ENCODE measurements around the gene PHKA2. TPM values are rescaled to one million over a fixed set of nuclear protein-coding genes. Genes with fewer than 3 reads are reported as not detected.

The PHKA2 gene
- total and polyA plus RNA-seq, 2 of the 4 experiments (the other 2 are of a cell fraction): 10.0 to 21.5 TPM

DNA sequence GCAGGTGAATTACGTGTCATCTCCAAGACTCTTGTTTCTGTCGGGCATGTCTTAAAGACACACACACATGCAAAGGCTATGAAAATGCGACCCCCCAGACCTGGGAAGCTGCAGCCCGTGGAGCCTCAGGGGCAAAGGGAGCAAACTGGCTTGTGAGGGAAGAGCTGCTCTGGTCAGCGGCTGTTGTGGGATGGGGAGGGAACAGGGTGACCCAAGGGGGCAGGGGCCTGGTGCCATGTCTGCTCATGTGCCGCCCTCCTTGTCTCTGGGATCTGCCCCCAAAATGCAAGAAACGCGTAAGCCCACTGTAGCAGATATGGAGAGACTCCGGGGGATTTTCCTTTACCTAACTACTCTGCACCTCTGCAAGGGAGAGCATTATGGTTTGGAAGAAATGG is 92.4 kb downstream of the PHKA2 start:
- no peaks in the 10 kb centered on the region for H3K9me3 ChIP-seq (ENCODE audit: control insufficient read depth, insufficient read depth, low read length)
- peaks cover 5% of the 10 kb centered on the region; the same call in 1 of the 2 replicates for H3K4me1 ChIP-seq (ENCODE audit: control insufficient read depth, insufficient read depth, low read length)
- TF ChIP-seq RCOR1 (IDR thresholded peaks at IDR 0.05; ENCODE audit: insufficient replicate concordance, low read length) (no peak), CHD1 (IDR thresholded peaks at IDR 0.05; ENCODE audit: low read depth, low read length) (no peak), MAFK (IDR thresholded peaks at IDR 0.05; ENCODE audit: low read depth, low read length) (no peak), CTCF (conservative IDR thresholded peaks at IDR 0.05; ENCODE audit: low read depth, low read length) (no peak), RFX5 (IDR thresholded peaks at IDR 0.05; ENCODE audit: low read depth, low read length) (no peak), MXI1 (IDR thresholded peaks at IDR 0.05; ENCODE audit: borderline replicate concordance, low read depth, low read length) (no peak), RAD21 (IDR thresholded peaks at IDR 0.05; ENCODE audit: low read length) (no peak), BHLHE40 (IDR thresholded peaks at IDR 0.05; ENCODE audit: low read depth, low read length) (no peak), USF2 (IDR thresholded peaks at IDR 0.05; ENCODE audit: low read depth, low read length) (no peak), CEBPB (IDR thresholded peaks at IDR 0.05; ENCODE audit: low read depth, low read length) (no peak), NFE2L2 (IDR thresholded peaks at IDR 0.05; ENCODE audit: low read depth, low read length) (no peak)
- TF ChIP-seq, protein P1, sequence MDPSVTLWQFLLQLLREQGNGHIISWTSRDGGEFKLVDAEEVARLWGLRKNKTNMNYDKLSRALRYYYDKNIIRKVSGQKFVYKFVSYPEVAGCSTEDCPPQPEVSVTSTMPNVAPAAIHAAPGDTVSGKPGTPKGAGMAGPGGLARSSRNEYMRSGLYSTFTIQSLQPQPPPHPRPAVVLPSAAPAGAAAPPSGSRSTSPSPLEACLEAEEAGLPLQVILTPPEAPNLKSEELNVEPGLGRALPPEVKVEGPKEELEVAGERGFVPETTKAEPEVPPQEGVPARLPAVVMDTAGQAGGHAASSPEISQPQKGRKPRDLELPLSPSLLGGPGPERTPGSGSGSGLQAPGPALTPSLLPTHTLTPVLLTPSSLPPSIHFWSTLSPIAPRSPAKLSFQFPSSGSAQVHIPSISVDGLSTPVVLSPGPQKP (IDR thresholded peaks at IDR 0.05; ENCODE audit: borderline replicate concordance, low read depth, low read length): no peak
- H3K4me2 ChIP-seq (ENCODE audit: low read depth, low read length): no peak overlapping the region
- intact Hi-C loops (cut with micrococcal nuclease) (no loop called here), in situ Hi-C loops (cut with MboI; ENCODE audit: low sequenced_read_pairs) (loop anchor here (10.0 kb wide), 1 partner anchor 497 kb away; no protein-coding TSS in a partner anchor), dilution Hi-C loops (cut with HindIII; ENCODE audit: low sequenced_read_pairs, unreplicated experiment) (no loop called here)
- H3K9me1 ChIP-seq (ENCODE audit: insufficient read depth, low read length): no peaks in the 10 kb centered on the region
- ChIA-PET CTCF (no interaction called here), POLR2A (ENCODE audit: unreplicated experiment) (no interaction called here)
- no peak overlapping the region for H4K5ac ChIP-seq (ENCODE audit: low read depth, low read length)
- H2BK5ac ChIP-seq (ENCODE audit: low read depth, low read length, poor library complexity, severe bottlenecking): no peak overlapping the region
- H3K14ac ChIP-seq (replicated peaks; ENCODE audit: low read depth, low read length): no peak overlapping the region
- no peak overlapping the region for H2BK20ac ChIP-seq (ENCODE audit: low read depth, low read length)
- H3K27me3 ChIP-seq (ENCODE audit: control insufficient read depth, insufficient read depth, low read length): no peaks in the 10 kb centered on the region
- H4K8ac ChIP-seq (ENCODE audit: low read depth in 2 of 2, low read length in 2 of 2): no peak overlapping the region
- DNase-seq (no peak), ATAC-seq (ENCODE audit: low read depth) (no peak)
- no peak overlapping the region for H3K27ac ChIP-seq (ENCODE audit: insufficient read depth, low read length)
- no peak overlapping the region for H3K23ac ChIP-seq (ENCODE audit: low read depth, low read length)
- peaks cover 2% of the 10 kb centered on the region; the same call in 1 of the 2 replicates for H3K36me3 ChIP-seq (ENCODE audit: control insufficient read depth, insufficient read depth, low read length)
- no peak overlapping the region for H3K4me3 ChIP-seq (ENCODE audit: insufficient read depth, low read depth, low read length)
- H4K20me1 ChIP-seq (ENCODE audit: insufficient read depth, low read length): no peaks in the 10 kb centered on the region
- no peak overlapping the region for H3K4ac ChIP-seq (ENCODE audit: low read depth, low read length)
- H2BK15ac ChIP-seq (ENCODE audit: low read depth, low read length): no peak overlapping the region
- BruUV-seq (replicated peaks): no TSS peak
- H3K79me1 ChIP-seq (ENCODE audit: low read depth in 1 of 2, low read length in 2 of 2): no peaks in the 10 kb centered on the region
- no peak overlapping the region for H2AK9ac ChIP-seq (replicated peaks; ENCODE audit: low read depth, low read length, poor library complexity)
- H3K9ac ChIP-seq (ENCODE audit: low read depth, low read length): no peak overlapping the region
- no peak overlapping the region for H2AK5ac ChIP-seq (ENCODE audit: low read depth, low read length)
- no peak overlapping the region for H3K18ac ChIP-seq (ENCODE audit: low read depth, low read length)
- H2AFZ ChIP-seq (replicated peaks; ENCODE audit: low read length, poor library complexity): no peak overlapping the region
- H4K91ac ChIP-seq (ENCODE audit: insufficient read depth, low read depth, low read length): no peak overlapping the region
- no peak overlapping the region for H3K56ac ChIP-seq (ENCODE audit: extremely low read depth, insufficient read depth, low read length)
- H2BK120ac ChIP-seq (ENCODE audit: low read depth, low read length): no peak overlapping the region
- no CpG with 5 or more reads among the region's 9 CpGs for WGBS, 2 experiments (ENCODE audit: extremely low coverage in 2 of 2, insufficient read length in 1 of 2)
